Endometrial microvascular endothelial cells (primary cell): ENCODE results near the gene RBM5. TPM values are rescaled to one million over a fixed set of nuclear protein-coding genes. Genes with fewer than 3 reads are reported as not detected.

Source experiments
- in situ Hi-C: cut with HindIII; loops from 2 replicates; pipeline ENCODE4 v1.10.0; 2017; ENCODE audit warnings: low sequenced_read_pairs, low pct_unique_long_range_greater_than_20kb; ENCODE audit errors: inconsistent ontology term
- total RNA-seq: library from RNA; depleted of rRNA; stranded (reverse); fragments of >200 nt; gene quantifications from one replicate; pipeline ENCODE4 v1.2.3, GENCODE V29; 2015; ENCODE audit errors: inconsistent ontology term

RBM5 gene
- total RNA-seq, 1 donor from 2014 or later: 89.3 TPM

GRCh38 chr3:50135964-50136363 lies 47.2 kb downstream of the RBM5 start:
- in situ Hi-C loops: no loop called here

- in situ Hi-C loops: no loop called here
Observed at GRCh38 chr3:50136714-50137405, 48.1 kb downstream of the RBM5 start.

- in situ Hi-C loops: no loop called here
Observed at GRCh38 chr3:50137531-50137930, 48.8 kb downstream of the RBM5 start.

- in situ Hi-C loops: no loop called here
Observed at GRCh38 chr3:50138266-50139200, 49.8 kb downstream of the RBM5 start.

GRCh38 chr3:50139308-50139707 lies 50.6 kb downstream of the RBM5 start:
- in situ Hi-C loops: no loop called here

GRCh38 chr3:50139718-50140423 lies 51.2 kb downstream of the RBM5 start:
- in situ Hi-C loops: no loop called here

- in situ Hi-C loops: no loop called here
Observed at GRCh38 chr3:50140990-50141389, 52.3 kb downstream of the RBM5 start.

GRCh38 chr3:50146316-50146901 lies 57.7 kb downstream of the RBM5 start:
- in situ Hi-C loops: no loop called here

GRCh38 chr3:50147016-50147415 lies 58.3 kb downstream of the RBM5 start:
- in situ Hi-C loops: no loop called here

DNA sequence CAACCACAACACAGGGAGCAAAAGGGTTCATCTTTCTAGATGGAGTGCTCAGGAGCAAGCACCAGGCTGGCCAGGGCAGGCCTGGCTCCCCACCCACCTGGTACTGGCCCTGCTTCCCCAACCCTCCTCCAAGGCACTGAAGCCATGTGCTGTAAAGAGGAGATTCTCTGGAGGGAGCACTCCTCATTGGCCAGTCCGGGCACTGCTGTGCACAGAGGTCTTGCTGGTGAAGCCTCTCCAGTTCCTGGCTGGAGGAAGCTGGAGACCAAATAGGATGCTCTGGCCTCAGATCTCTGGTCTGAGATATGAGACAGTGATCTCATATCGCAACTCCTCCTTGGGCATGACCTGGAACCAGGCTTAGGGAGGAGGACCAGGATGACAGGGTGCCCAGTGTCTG lies 58.7 kb downstream of the RBM5 start:
- in situ Hi-C loops: no loop called here

DNA sequence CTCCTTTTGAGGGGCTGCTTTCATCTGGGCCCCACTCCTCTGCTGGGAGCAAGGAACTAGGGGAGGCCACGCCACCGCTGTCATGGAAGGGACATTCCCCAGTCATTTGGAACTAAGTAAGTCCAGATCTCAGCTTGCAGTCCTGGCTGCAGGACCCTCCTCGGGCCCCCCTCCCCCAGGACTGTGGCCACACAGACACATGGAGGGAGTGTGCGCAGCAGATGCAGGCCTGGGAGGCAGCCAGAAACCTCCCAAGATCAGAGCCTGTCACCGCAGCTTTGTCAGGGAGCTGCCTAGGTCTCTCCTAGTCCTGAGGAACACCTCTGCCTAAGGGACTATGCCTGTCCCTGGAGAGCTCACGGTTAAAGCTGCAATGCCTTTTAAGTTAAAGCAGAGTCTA lies 59.1 kb downstream of the RBM5 start:
- in situ Hi-C loops: no loop called here

DNA sequence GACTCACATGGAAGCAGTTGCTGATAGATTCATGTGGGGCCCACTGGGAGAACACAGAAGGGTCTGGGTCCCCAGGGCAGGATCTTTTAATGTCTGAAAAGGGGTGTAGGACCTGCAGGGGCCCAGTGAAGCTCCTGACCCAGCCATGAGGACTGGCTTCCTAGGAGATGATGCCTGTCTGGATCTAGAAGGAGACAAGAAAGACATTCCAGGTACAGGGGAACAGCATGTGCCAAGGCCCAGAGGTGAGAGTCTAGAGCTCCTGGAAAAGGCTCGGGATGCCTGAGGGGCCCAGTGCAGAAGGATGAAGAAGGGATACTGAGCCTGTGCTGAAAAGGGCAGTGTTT lies 61.7 kb downstream of the RBM5 start:
- in situ Hi-C loops: no loop called here

- in situ Hi-C loops: no loop called here
Observed at GRCh38 chr3:50150863-50151686, 62.4 kb downstream of the RBM5 start.

DNA sequence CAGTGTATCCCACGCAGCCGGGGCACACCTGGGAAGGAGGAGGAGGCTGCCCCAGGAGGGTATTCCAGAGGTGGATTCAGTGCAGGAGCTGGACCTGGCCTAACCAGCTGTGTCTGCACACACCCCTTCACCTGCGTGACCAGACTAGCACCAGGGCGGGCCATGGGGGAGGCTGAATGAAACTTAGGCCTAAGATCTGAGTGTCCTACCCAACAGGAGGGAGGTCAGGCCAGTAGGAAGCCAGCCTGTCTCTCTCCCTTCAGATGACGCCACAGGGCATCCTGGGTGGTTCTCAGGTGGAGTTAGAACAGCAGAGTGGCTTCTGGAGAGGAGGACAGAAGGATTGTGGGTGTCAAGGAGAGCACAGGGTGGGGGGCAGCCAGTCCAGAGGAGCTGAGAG lies 63.0 kb downstream of the RBM5 start:
- in situ Hi-C loops: no loop called here

DNA sequence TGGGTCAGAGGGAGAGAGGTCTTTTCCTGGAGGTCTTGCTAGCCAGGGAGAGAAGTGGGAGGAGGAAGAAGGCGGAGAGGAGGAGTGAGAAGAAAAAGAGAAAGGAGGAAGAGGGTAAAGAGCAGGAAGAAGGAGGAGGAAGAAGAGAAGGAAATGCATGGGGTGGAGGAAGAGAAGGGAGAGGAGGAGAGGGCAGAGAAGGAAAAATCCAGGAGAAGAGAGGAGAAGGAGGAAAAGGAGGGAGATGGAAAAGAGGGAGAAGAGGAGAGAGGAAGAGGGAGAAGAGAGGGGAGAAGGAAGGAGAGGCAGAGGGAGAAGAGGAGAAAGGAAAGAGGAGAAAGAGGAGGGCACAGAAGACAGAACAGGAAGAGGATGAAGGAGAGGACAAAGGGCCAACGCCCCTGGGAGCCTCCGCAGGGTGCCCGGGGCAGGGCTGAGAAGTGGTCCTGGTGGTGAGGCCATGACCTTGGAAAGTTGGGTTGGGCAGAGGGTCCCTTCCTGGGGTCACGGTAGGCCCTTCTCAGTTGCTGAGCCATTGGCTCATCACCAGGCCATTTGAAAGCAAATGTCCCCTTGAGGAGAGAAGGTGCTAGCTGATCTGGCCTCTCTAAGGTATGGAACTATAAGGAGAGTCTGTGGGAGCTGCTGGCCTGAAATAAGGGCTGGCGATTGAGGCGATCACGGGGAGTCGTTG lies 65.2 kb downstream of the RBM5 start:
- in situ Hi-C loops: no loop called here

GRCh38 chr3:50154476-50154839 lies 65.7 kb downstream of the RBM5 start:
- in situ Hi-C loops: no loop called here

GRCh38 chr3:50154840-50155490 lies 66.2 kb downstream of the RBM5 start, which contains the start of gene SEMA3F:
SEMA3F (plus strand) TSS chr3:50155324; CDS start chr3:50159623, 4,299 bp downstream.
- in situ Hi-C loops: no loop called here
